22Rv1 (cell line): ENCODE measurements around the gene ATF2.

Experiments
- H3K27ac ChIP-seq: fragments of 450-650 bp; 2 replicates; pipeline ENCODE4 v1.5.1; 2017
- CTCF ChIP-seq: fragments of 450-650 bp; IDR thresholded peaks from 2 replicates; pipeline ENCODE4 v1.5.1; 2017; ENCODE audit warnings: mild to moderate bottlenecking
- ZFX ChIP-seq: fragments of 450-650 bp; IDR thresholded peaks from 2 replicates; pipeline ENCODE4 v1.6.1; 2017; ENCODE audit warnings: antibody characterized with exemption, borderline replicate concordance

ATF2 gene

GRCh38 chr2:175026385-175026784 is 141.6 kb downstream of the ATF2 start:
- TF ChIP-seq ZFX, result no peak
- TF ChIP-seq CTCF, result no peak
- H3K27ac ChIP-seq, result no peak overlapping the region

GRCh38 chr2:175025946-175026345 is 142.1 kb downstream of the ATF2 start:
- TF ChIP-seq CTCF (no peak), ZFX (no peak)
- H3K27ac ChIP-seq, result no peak overlapping the region

- TF ChIP-seq CTCF (no peak), ZFX (no peak)
- H3K27ac ChIP-seq, result no peak overlapping the region
These were observed 142.8 kb downstream of the ATF2 start for GRCh38 chr2:175025233-175025632.

- no peak overlapping the region for H3K27ac ChIP-seq
- TF ChIP-seq ZFX, result no peak
- no peak for TF ChIP-seq CTCF
These were observed 145.1 kb downstream of the ATF2 start for GRCh38 chr2:175022923-175023322.
